ENCODE measurements around the gene RGS2.

GRCh38 chr1:192858456-192858855, 49.6 kb downstream of the RGS2 start:
- TF ChIP-seq CTCF (IDR thresholded peaks at IDR 0.05) (no peak), POLR2A (IDR thresholded peaks at IDR 0.05) (no peak)

All from thyroid gland (tissue), 4 donors.